Measurements from ENCODE around the gene HSPA12B. TPM values are rescaled to one million over a fixed set of nuclear protein-coding genes. Genes with fewer than 3 reads are reported as not detected.

Gene HSPA12B
- total RNA-seq, 1 donor from 2014 or later: not detected

- Mint-ChIP-seq H3K36me3 (ENCODE audit: unreplicated experiment) (peaks cover 6% of the 10 kb centered on the region), H3K27me3 (ENCODE audit: unreplicated experiment) (no peaks in the 10 kb centered on the region), H3K4me3 (ENCODE audit: unreplicated experiment) (no peak overlapping the region), H3K4me1 (ENCODE audit: unreplicated experiment) (no peaks in the 10 kb centered on the region), H3K27ac (ENCODE audit: unreplicated experiment) (no peak overlapping the region), H3K9me3 (ENCODE audit: unreplicated experiment) (no peaks in the 10 kb centered on the region)
- no peak for TF ChIP-seq CTCF (IDR thresholded peaks at IDR 0.05)
- DNase-seq (ENCODE audit: extremely low spot score, unreplicated experiment): no peak
Measured at GRCh38 chr20:3758566-3758965, 26.1 kb downstream of the HSPA12B start.

GRCh38 chr20:3759316-3759823 lies 26.9 kb downstream of the HSPA12B start:
- H3K9me3 Mint-ChIP-seq (ENCODE audit: unreplicated experiment): no peaks in the 10 kb centered on the region
- no peak for TF ChIP-seq CTCF (IDR thresholded peaks at IDR 0.05)
- H3K36me3 Mint-ChIP-seq (ENCODE audit: unreplicated experiment): peaks cover 6% of the 10 kb centered on the region
- DNase-seq (ENCODE audit: extremely low spot score, unreplicated experiment): no peak
- H3K27me3 Mint-ChIP-seq (ENCODE audit: unreplicated experiment): no peaks in the 10 kb centered on the region
- H3K4me1 Mint-ChIP-seq (ENCODE audit: unreplicated experiment): no peaks in the 10 kb centered on the region
- H3K27ac Mint-ChIP-seq (ENCODE audit: unreplicated experiment): no peak overlapping the region
- H3K4me3 Mint-ChIP-seq (ENCODE audit: unreplicated experiment): no peak overlapping the region

GRCh38 chr20:3759884-3760283 lies 27.4 kb downstream of the HSPA12B start:
- H3K27ac Mint-ChIP-seq (ENCODE audit: unreplicated experiment): no peak overlapping the region
- H3K9me3 Mint-ChIP-seq (ENCODE audit: unreplicated experiment): no peaks in the 10 kb centered on the region
- no peak overlapping the region for H3K4me3 Mint-ChIP-seq (ENCODE audit: unreplicated experiment)

GRCh38 chr20:3760655-3761348 lies 28.3 kb downstream of the HSPA12B start:
- no peak overlapping the region for H3K27ac Mint-ChIP-seq (ENCODE audit: unreplicated experiment)
- DNase-seq (ENCODE audit: extremely low spot score, unreplicated experiment): no peak

More at GRCh38 chr20:3759884-3760283, 27.4 kb downstream of the HSPA12B start:
- TF ChIP-seq CTCF (IDR thresholded peaks at IDR 0.05): no peak
- Mint-ChIP-seq H3K4me1 (ENCODE audit: unreplicated experiment) (no peaks in the 10 kb centered on the region), H3K27me3 (ENCODE audit: unreplicated experiment) (no peaks in the 10 kb centered on the region), H3K36me3 (ENCODE audit: unreplicated experiment) (peaks cover 6% of the 10 kb centered on the region)
- DNase-seq (ENCODE audit: extremely low spot score, unreplicated experiment): no peak

More at GRCh38 chr20:3760655-3761348, 28.3 kb downstream of the HSPA12B start:
- no peaks in the 10 kb centered on the region for H3K9me3 Mint-ChIP-seq (ENCODE audit: unreplicated experiment)
- no peak overlapping the region for H3K4me3 Mint-ChIP-seq (ENCODE audit: unreplicated experiment)
- peaks cover 5% of the 10 kb centered on the region for H3K4me1 Mint-ChIP-seq (ENCODE audit: unreplicated experiment)
- H3K36me3 Mint-ChIP-seq (ENCODE audit: unreplicated experiment): peaks cover 6% of the 10 kb centered on the region
- TF ChIP-seq CTCF (IDR thresholded peaks at IDR 0.05): no peak
- H3K27me3 Mint-ChIP-seq (ENCODE audit: unreplicated experiment): no peaks in the 10 kb centered on the region

Data from osteocyte (in vitro differentiated cells).